CD4-positive, alpha-beta T cell (primary cell): ENCODE measurements around the gene NDC1. TPM values are rescaled to one million over a fixed set of nuclear protein-coding genes. Genes with fewer than 3 reads are reported as not detected.
"Not testable (repeated sequence)": the region's sequence is repeated elsewhere in the genome, so short reads cannot be mapped to it uniquely, and the experiment has no call there.

Source experiments
- ATAC-seq: fragments of 200-7000 bp; cut with Tn5 transposase; one replicate; pipeline ENCODE4 v1.10.0; 2022; ENCODE audit warnings: mild to moderate bottlenecking; ENCODE audit not compliant: poor library complexity
- CTCF ChIA-PET: fragments of 350-600 bp; sonication (Branson Sonifier 250); formaldehyde crosslinking; loops from one replicate; lab custom pipeline; 2021; ENCODE audit warnings: antibody characterized with exemption, inconsistent platforms; lab: Charles Lee
- POLR2A ChIA-PET: fragments of 350-600 bp; sonication (Branson Sonifier 250); formaldehyde crosslinking; loops from one replicate; lab custom pipeline; 2021; ENCODE audit warnings: antibody characterized with exemption, inconsistent platforms; lab: Charles Lee
- DNase-seq, 14 experiments: peaks; one replicate each; pipeline ENCODE4 v3.0.0-alpha.2; 2013 to 2020; ENCODE audit warnings: mixed read lengths in 2 of 14
- H3K27ac ChIP-seq, 2 donors: one replicate each; pipeline versions ENCODE4 v1.5.1 to v1.7.0; 2013; ENCODE audit warnings: low read length in 2 of 2, low read depth in 1 of 2, mild to moderate bottlenecking in 1 of 2
- H3K27me3 ChIP-seq, 2 experiments: 1 replicate in 1 of 2; 2 replicates in 1 of 2; pipeline versions ENCODE4 v1.6.1 to v1.7.0; 2013; ENCODE audit warnings: low read length in 2 of 2, control low read depth in 1 of 2, mild to moderate bottlenecking in 1 of 2, moderate library complexity in 1 of 2; ENCODE audit not compliant: insufficient read depth in 2 of 2, control insufficient read depth in 1 of 2
- H3K36me3 ChIP-seq: one replicate; pipeline ENCODE4 v1.6.1; 2013; ENCODE audit warnings: low read length, control low read depth; ENCODE audit not compliant: insufficient read depth
- H3K4me1 ChIP-seq: one replicate; pipeline ENCODE4 v1.6.1; 2013; ENCODE audit warnings: low read length, control low read depth; ENCODE audit not compliant: insufficient read depth
- H3K4me3 ChIP-seq: one replicate; pipeline ENCODE4 v1.5.1; 2013; ENCODE audit warnings: mild to moderate bottlenecking, low read length, moderate library complexity
- H3K9me3 ChIP-seq, 2 experiments: 1 replicate in 1 of 2; 2 replicates in 1 of 2; pipeline versions ENCODE4 v1.6.1 to v1.7.0; 2013; ENCODE audit warnings: low read length in 2 of 2, mild to moderate bottlenecking in 2 of 2, control low read depth in 1 of 2, moderate library complexity in 1 of 2; ENCODE audit not compliant: control insufficient read depth in 1 of 2, insufficient read depth in 1 of 2
- H3K27ac Mint-ChIP-seq: one replicate; pipeline ENCODE4 v1.8.0; 2020; ENCODE audit warnings: mixed read lengths
- H3K27me3 Mint-ChIP-seq: one replicate; pipeline ENCODE4 v1.8.0; 2021; ENCODE audit warnings: mixed read lengths
- H3K36me3 Mint-ChIP-seq: one replicate; pipeline ENCODE4 v1.8.0; 2021; ENCODE audit warnings: low read depth, mixed read lengths
- H3K4me1 Mint-ChIP-seq: one replicate; pipeline ENCODE4 v1.8.0; 2021; ENCODE audit warnings: low read depth, mixed read lengths
- H3K4me3 Mint-ChIP-seq: one replicate; pipeline ENCODE4 v1.8.0; 2020; ENCODE audit warnings: mild to moderate bottlenecking, mixed read lengths
- H3K9me3 Mint-ChIP-seq: one replicate; pipeline ENCODE4 v1.8.0; 2020; ENCODE audit warnings: mixed read lengths
- intact Hi-C, 2 experiments: fragments of 100-400 bp; cut with DNase I in 1 of 2; cut with micrococcal nuclease in 1 of 2; formaldehyde crosslinking; loops; one replicate each; pipeline versions ENCODE4 v1.15.1 to v1.9.0; 2023 to 2025; cut with DNase I, micrococcal nuclease
- total RNA-seq, 174 experiments: library from RNA in 2 of 174; stranded (reverse) in 2 of 174; gene quantifications; one replicate each; pipeline ENCODE4 v1.2.3 and lab custom pipeline; 2021 to 2026
- TF ChIP-seq, protein P1 (sequence below): fragments of 200-600 bp; IDR thresholded peaks from one replicate; pipeline ENCODE4 v1.8.0; 2022; ENCODE audit warnings: antibody characterized with exemption, mild to moderate bottlenecking

The NDC1 gene
- total RNA-seq, 2 experiments from 2014 or later, result 5.4 to 8.1 TPM

GRCh38 chr1:53878492-53879105 lies 40.5 kb upstream of the NDC1 start:
- Histone ChIP-seq H3K27ac (no peak overlapping the region), H3K4me3 (no peak overlapping the region), H3K9me3 (no peaks in the 10 kb centered on the region), H3K27me3 (no peaks in the 10 kb centered on the region), H3K4me1 (no peaks in the 10 kb centered on the region), H3K36me3 (peaks cover 59% of the 10 kb centered on the region)
- ChIA-PET POLR2A (interaction anchor here (1.6 kb wide), 1 partner anchor 66 kb away, joined by 4 read pairs; the partner anchor contains the start of gene IFT25), CTCF (interaction anchor here (1.2 to 4.0 kb wide), 5 partner anchors 10 to 81 kb away, joined by 3 to 25 read pairs (median 4); partner anchors contain the start of genes IFT25, LRRC42 and YIPF1)
- ATAC-seq, result no peak
- H3K9me3 Mint-ChIP-seq, result no peaks in the 10 kb centered on the region
- TF ChIP-seq, protein P1, sequence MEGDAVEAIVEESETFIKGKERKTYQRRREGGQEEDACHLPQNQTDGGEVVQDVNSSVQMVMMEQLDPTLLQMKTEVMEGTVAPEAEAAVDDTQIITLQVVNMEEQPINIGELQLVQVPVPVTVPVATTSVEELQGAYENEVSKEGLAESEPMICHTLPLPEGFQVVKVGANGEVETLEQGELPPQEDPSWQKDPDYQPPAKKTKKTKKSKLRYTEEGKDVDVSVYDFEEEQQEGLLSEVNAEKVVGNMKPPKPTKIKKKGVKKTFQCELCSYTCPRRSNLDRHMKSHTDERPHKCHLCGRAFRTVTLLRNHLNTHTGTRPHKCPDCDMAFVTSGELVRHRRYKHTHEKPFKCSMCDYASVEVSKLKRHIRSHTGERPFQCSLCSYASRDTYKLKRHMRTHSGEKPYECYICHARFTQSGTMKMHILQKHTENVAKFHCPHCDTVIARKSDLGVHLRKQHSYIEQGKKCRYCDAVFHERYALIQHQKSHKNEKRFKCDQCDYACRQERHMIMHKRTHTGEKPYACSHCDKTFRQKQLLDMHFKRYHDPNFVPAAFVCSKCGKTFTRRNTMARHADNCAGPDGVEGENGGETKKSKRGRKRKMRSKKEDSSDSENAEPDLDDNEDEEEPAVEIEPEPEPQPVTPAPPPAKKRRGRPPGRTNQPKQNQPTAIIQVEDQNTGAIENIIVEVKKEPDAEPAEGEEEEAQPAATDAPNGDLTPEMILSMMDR, result peak; percentile 63
- peak in 3 of 14 experiments; percentile 37 to 53 (median 52) for DNase-seq
- intact Hi-C loops, result loop anchor here in 1 of 2 experiments (2.0 kb wide), 1 partner anchor 70 kb away; no protein-coding TSS in a partner anchor
- peaks cover 84% of the 10 kb centered on the region for H3K36me3 Mint-ChIP-seq
- no peak overlapping the region for H3K4me3 Mint-ChIP-seq
- H3K27ac Mint-ChIP-seq, result no peak overlapping the region
- H3K4me1 Mint-ChIP-seq, result peaks cover 12% of the 10 kb centered on the region
- no peaks in the 10 kb centered on the region for H3K27me3 Mint-ChIP-seq

DNA sequence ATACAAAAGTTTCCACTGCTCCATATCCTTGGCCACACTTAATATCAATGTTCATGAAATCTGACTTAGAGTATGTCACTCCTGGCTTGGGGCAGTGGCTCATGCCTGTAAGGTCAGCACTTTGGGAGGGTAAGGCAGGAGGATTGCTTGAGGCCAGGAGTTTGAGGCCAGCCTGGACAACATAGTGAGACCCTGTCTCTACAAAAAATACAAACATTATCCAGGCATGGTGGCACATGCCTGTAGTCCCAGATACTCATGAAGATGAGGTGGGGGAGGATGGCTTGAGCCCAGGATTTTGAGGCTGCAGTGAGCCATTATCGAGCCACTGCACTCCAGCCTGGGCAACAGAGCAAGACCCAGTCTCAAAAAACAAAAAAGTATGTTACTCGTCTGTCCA lies 37.1 kb upstream of the NDC1 start:
- H3K27me3 ChIP-seq, H3K4me1 Mint-ChIP-seq, H3K9me3 ChIP-seq, intact Hi-C loops, H3K27me3 Mint-ChIP-seq, POLR2A ChIA-PET, H3K4me3 ChIP-seq, H3K9me3 Mint-ChIP-seq, H3K4me1 ChIP-seq, H3K27ac ChIP-seq, H3K4me3 Mint-ChIP-seq, DNase-seq, H3K27ac Mint-ChIP-seq, ATAC-seq, CTCF ChIA-PET: not testable (repeated sequence)
- peaks cover 83% of the 10 kb centered on the region for H3K36me3 Mint-ChIP-seq
- peaks cover 68% of the 10 kb centered on the region for H3K36me3 ChIP-seq

DNA sequence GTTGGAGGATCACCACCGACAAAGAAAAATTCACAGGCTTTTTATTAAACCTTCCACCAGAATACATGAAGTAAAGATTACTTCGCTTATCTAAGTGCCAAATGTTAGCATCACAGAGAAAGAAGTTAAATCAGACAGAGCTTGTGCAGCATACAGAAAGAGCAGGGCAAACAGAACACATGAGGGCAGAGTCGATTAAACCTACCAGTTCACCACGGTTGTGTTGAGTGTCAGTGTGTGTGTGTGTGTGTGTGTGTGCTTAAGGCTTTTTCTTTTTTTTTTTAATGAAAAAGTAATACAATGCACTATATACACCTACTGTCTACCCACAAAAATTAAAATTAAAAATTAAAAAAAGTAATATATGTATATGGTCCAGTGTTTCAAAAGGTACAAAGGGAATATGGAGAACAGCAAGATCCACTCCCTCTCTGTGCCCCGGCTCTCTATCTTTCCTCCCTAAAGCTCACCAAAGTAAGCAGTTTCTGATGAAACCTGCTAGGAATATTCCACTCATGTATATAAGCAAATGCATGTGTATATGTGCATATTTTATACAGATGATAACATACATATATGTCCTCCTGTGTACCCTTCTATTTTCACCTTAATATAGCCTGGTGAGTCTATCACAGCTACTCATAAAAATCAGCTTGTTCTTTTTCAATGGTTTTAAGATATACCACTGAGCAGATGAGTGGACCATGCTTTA lies 33.8 kb upstream of the NDC1 start:
- no peaks in the 10 kb centered on the region for H3K4me1 ChIP-seq
- no peak overlapping the region for H3K27ac Mint-ChIP-seq
- H3K27me3 Mint-ChIP-seq, result no peaks in the 10 kb centered on the region
- no peaks in the 10 kb centered on the region for H3K27me3 ChIP-seq
- ChIA-PET CTCF (interaction anchor here (1.6 to 1.7 kb wide), 2 partner anchors 11 kb away, joined by 3 to 9 read pairs; no protein-coding TSS in a partner anchor), POLR2A (interaction anchor here (1.2 kb wide), 1 partner anchor 74 kb away, joined by 3 read pairs; the partner anchor contains the start of genes IFT25 and LRRC42)
- no peaks in the 10 kb centered on the region for H3K9me3 Mint-ChIP-seq
- H3K36me3 Mint-ChIP-seq, result peaks cover 83% of the 10 kb centered on the region
- ATAC-seq (no peak), DNase-seq (no peak)
- no peak overlapping the region for H3K4me3 Mint-ChIP-seq
- intact Hi-C loops, result no loop called here
- H3K9me3 ChIP-seq, result no peaks in the 10 kb centered on the region
- peaks cover 69% of the 10 kb centered on the region for H3K36me3 ChIP-seq
- H3K4me3 ChIP-seq, result no peak overlapping the region
- H3K27ac ChIP-seq, result no peak overlapping the region
- no peaks in the 10 kb centered on the region for H3K4me1 Mint-ChIP-seq
- TF ChIP-seq, protein P1, result no peak
